Head of caudate nucleus (tissue), 42 donors: ENCODE measurements around the gene CHRNA4.
A peak's percentile ranks its signal among the peaks of the same experiment; 100 is the strongest.

Experiments used
- DNase-seq, 42 donors: peaks; one replicate each; pipeline versions ENCODE4 v3.0.0 to v3.0.0-alpha.2; 2020 to 2021; ENCODE audit warnings: mixed read lengths in 7 of 42
- intact Hi-C: fragments of 100-400 bp; cut with DNase I; formaldehyde crosslinking; loops from one replicate; pipeline ENCODE4 v1.15.0; 2022

CHRNA4 gene

GRCh38 chr20:63360850-63361518 lies at the start of gene CHRNA4:
CHRNA4 (minus strand) TSS chr20:63361349; CDS start chr20:63361165, 184 bp downstream.
- intact Hi-C loops: no loop called here
- peak in 8 of 42 donors; percentile 19 to 52 (median 37) for DNase-seq

GRCh38 chr20:63409834-63410435 lies 48.8 kb upstream of the CHRNA4 start:
- intact Hi-C loops: no loop called here
- DNase-seq: no peak

GRCh38 chr20:63409066-63409833 lies 48.1 kb upstream of the CHRNA4 start:
- peak in 15 of 42 donors; percentile 21 to 67 (median 42) for DNase-seq
- intact Hi-C loops: no loop called here

GRCh38 chr20:63408684-63409046 lies 47.5 kb upstream of the CHRNA4 start:
- intact Hi-C loops: no loop called here
- no peak for DNase-seq

- intact Hi-C loops: no loop called here
- no peak for DNase-seq
Observed at GRCh38 chr20:63407928-63408683, 47.0 kb upstream of the CHRNA4 start.

GRCh38 chr20:63406617-63407245 lies 45.6 kb upstream of the CHRNA4 start:
- intact Hi-C loops: no loop called here
- no peak for DNase-seq

GRCh38 chr20:63406011-63406410 lies 44.9 kb upstream of the CHRNA4 start:
- no peak for DNase-seq
- intact Hi-C loops: no loop called here

- intact Hi-C loops: no loop called here
- no peak for DNase-seq
Observed at GRCh38 chr20:63405102-63405730, 44.1 kb upstream of the CHRNA4 start.

GRCh38 chr20:63404129-63405085 lies 43.3 kb upstream of the CHRNA4 start:
- no peak for DNase-seq

GRCh38 chr20:63403403-63404105 lies 42.4 kb upstream of the CHRNA4 start:
- no peak for DNase-seq

More at GRCh38 chr20:63404129-63405085, 43.3 kb upstream of the CHRNA4 start:
- intact Hi-C loops: no loop called here

GRCh38 chr20:63402860-63403220 lies 41.7 kb upstream of the CHRNA4 start:
- intact Hi-C loops: no loop called here
- no peak for DNase-seq

More at GRCh38 chr20:63403403-63404105, 42.4 kb upstream of the CHRNA4 start:
- intact Hi-C loops: no loop called here

- DNase-seq: peak in 38 of 42 donors; percentile 12 to 86 (median 57)
- intact Hi-C loops: no loop called here
Observed at GRCh38 chr20:63402181-63402859, 41.2 kb upstream of the CHRNA4 start.

GRCh38 chr20:63401384-63402110 lies 40.4 kb upstream of the CHRNA4 start:
- intact Hi-C loops: no loop called here
- no peak for DNase-seq

- no peak for DNase-seq
- intact Hi-C loops: no loop called here
Observed at GRCh38 chr20:63400486-63401210, 39.5 kb upstream of the CHRNA4 start.
